HFFc6 (cell line): ENCODE measurements around the gene IL4I1. TPM values are rescaled to one million over a fixed set of nuclear protein-coding genes. Genes with fewer than 3 reads are reported as not detected.
A peak's percentile ranks its signal among the peaks of the same experiment; 100 is the strongest.

Source experiments
- DNase-seq: peaks from one replicate; pipeline ENCODE4 v3.0.0-alpha.2; 2018
- H3K27ac Mint-ChIP-seq: 2 replicates; pipeline ENCODE4 v1.8.0; 2020; ENCODE audit warnings: mild to moderate bottlenecking, mixed read lengths
- H3K27me3 Mint-ChIP-seq: 2 replicates; pipeline ENCODE4 v1.8.0; 2021; ENCODE audit warnings: mild to moderate bottlenecking, moderate library complexity, mixed read lengths; ENCODE audit not compliant: insufficient read depth
- H3K36me3 Mint-ChIP-seq: 2 replicates; pipeline ENCODE4 v1.8.0; 2021; ENCODE audit warnings: low read depth, mixed read lengths
- H3K4me1 Mint-ChIP-seq: 2 replicates; pipeline ENCODE4 v1.8.0; 2020; ENCODE audit warnings: low read depth, mixed read lengths
- H3K4me3 Mint-ChIP-seq: 2 replicates; pipeline ENCODE4 v1.8.0; 2020; ENCODE audit warnings: mild to moderate bottlenecking, moderate library complexity, mixed read lengths
- H3K9me3 Mint-ChIP-seq: 2 replicates; pipeline ENCODE4 v1.8.0; 2020; ENCODE audit warnings: mild to moderate bottlenecking, mixed read lengths
- total RNA-seq, 6 experiments: library from RNA; stranded (reverse); fragmentation: NEBNext Ultra II Directional; extraction: Animal tissue kit (Norgen Biotek cat#: 25700); gene quantifications; 2 replicates in 1 of 6; 3 replicates in 5 of 6; pipeline ENCODE4 v1.2.3, GENCODE V29; 2021
- TF ChIP-seq, protein P1 (sequence below): fragments of 200-600 bp; sonication (generic); IDR thresholded peaks from 2 replicates; pipeline ENCODE4 v1.5.0; 2021; ENCODE audit warnings: antibody characterized with exemption, mild to moderate bottlenecking

IL4I1 gene
- total RNA-seq, 6 experiments from 2014 or later: 0.24 to 0.48 (median 0.41) TPM; not detected in 1

DNA sequence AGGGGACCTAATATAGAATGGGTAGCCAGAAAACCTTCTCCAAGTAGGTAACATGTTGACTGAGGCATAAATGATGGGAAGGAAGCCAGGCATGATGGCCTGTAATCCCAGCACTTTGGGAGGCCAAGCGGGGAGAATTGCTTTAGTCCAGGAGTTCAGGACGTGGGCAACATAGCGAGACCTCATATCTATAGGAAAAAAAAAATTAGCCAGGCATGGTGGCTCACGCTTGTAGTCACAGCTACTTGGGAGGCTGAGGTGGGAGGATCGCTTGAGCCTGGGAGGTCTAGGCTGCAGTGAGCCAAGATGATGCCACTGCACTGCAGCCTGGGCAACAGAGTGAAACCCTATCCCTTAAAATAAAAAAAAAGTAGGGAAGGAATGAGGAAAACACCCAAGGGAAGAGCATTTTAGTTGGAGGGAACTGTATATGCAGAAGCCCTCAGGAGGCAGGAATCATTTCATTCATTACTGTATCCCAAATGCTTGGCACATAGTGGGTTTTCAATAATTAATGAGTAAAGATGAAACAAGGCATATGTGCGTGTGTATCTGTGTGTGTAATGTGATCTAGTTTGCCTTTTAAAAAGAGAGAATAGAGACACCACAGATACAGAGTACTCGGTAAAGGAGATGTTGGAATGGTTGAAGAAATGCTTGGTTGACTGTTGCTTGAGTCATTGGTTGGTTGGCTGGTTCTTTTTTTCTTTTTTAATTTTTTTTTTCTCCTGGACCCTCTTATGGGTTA, 34.8 kb upstream of the IL4I1 start:
- Mint-ChIP-seq H3K36me3 (peaks cover 52% of the 10 kb centered on the region), H3K27ac (no peak overlapping the region), H3K9me3 (peaks cover 8% of the 10 kb centered on the region; the same call in 1 of the 2 replicates), H3K27me3 (peaks cover 13% of the 10 kb centered on the region), H3K4me1 (peaks cover 18% of the 10 kb centered on the region), H3K4me3 (no peak overlapping the region)
- TF ChIP-seq, protein P1, sequence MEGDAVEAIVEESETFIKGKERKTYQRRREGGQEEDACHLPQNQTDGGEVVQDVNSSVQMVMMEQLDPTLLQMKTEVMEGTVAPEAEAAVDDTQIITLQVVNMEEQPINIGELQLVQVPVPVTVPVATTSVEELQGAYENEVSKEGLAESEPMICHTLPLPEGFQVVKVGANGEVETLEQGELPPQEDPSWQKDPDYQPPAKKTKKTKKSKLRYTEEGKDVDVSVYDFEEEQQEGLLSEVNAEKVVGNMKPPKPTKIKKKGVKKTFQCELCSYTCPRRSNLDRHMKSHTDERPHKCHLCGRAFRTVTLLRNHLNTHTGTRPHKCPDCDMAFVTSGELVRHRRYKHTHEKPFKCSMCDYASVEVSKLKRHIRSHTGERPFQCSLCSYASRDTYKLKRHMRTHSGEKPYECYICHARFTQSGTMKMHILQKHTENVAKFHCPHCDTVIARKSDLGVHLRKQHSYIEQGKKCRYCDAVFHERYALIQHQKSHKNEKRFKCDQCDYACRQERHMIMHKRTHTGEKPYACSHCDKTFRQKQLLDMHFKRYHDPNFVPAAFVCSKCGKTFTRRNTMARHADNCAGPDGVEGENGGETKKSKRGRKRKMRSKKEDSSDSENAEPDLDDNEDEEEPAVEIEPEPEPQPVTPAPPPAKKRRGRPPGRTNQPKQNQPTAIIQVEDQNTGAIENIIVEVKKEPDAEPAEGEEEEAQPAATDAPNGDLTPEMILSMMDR: no peak
- no peak for DNase-seq

DNA sequence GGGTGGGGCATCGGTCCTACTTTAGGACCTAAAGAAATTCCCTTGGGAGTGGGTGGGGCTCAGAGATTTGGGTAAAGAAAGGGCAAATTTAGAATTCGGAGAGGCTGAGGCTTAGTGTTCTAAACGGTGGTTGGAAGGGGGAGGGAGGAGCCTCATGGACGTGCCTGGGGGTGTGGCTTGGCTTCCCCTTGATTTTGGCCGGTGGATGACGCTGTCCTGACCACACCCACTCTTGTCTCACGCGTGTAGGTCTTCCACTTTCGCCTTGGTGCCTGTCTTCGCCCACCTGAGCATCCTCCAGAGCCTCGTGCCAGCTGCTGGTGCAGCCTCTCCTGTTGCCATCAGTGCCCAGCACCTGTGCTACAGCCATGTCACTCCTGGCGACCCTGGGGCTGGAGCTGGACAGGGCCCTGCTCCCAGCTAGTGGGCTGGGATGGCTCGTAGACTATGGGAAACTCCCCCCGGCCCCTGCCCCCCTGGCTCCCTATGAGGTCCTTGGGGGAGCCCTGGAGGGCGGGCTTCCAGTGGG, 33.9 kb upstream of the IL4I1 start:
- Mint-ChIP-seq H3K4me1 (peaks cover 19% of the 10 kb centered on the region), H3K27ac (peak overlapping the region; percentile 94; the same call in 1 of the 2 replicates), H3K36me3 (peaks cover 54% of the 10 kb centered on the region), H3K4me3 (peak overlapping the region; percentile 95), H3K27me3 (peaks cover 13% of the 10 kb centered on the region), H3K9me3 (peaks cover 8% of the 10 kb centered on the region; the same call in 1 of the 2 replicates)
- TF ChIP-seq, protein P1: no peak
- DNase-seq: no peak

DNA sequence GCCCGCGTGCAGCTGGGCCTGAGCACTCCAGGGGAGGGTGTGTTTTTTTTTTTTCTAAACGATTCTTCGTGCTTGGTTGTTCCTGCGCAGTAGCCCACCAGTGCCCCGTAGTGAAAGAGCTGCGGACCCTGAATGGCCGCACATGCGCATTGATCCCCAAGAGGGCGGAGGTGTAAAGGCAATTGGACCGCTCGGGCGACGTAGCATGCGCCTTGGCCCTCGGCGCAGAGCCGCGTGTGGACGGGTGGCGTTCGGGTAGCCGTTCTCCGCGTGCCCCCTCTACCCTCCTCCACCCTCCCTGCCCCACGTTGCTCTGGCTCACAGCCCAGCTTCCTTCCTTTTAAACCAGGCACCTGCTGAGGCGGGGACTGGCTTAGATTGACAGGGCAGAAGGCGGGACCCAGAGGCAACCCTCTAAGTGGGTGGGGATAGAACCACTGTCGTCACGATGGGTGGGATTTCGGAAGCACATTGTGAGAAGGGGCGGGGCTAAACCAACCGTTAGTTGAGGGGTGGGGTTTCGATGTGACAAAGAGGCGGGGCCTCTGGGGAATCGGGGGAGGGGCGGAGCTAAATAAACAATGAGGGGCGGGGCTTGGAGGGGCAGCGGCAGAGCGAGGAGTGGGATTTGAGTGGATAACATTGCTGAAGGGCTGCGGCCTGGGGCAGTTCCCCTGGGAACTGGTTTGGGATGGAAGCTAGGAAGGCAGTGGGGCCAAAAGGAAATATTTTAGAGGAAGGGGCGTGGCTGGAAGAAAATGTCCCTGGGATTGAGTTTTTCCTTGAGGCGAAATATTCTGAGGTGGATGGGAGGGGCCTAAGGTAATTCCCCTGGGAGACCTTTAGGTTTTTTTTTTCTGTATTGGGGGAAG, 33.2 kb upstream of the IL4I1 start:
- H3K9me3 Mint-ChIP-seq: peaks cover 8% of the 10 kb centered on the region; the same call in 1 of the 2 replicates
- H3K4me1 Mint-ChIP-seq: peaks cover 23% of the 10 kb centered on the region
- H3K27me3 Mint-ChIP-seq: peaks cover 13% of the 10 kb centered on the region
- H3K27ac Mint-ChIP-seq: peak overlapping the region; percentile 94
- TF ChIP-seq, protein P1: peak; percentile 26; the same call in 1 of the 2 replicates
- H3K4me3 Mint-ChIP-seq: peak overlapping the region; percentile 95
- peaks cover 59% of the 10 kb centered on the region for H3K36me3 Mint-ChIP-seq
- peak; percentile 95 for DNase-seq

DNA sequence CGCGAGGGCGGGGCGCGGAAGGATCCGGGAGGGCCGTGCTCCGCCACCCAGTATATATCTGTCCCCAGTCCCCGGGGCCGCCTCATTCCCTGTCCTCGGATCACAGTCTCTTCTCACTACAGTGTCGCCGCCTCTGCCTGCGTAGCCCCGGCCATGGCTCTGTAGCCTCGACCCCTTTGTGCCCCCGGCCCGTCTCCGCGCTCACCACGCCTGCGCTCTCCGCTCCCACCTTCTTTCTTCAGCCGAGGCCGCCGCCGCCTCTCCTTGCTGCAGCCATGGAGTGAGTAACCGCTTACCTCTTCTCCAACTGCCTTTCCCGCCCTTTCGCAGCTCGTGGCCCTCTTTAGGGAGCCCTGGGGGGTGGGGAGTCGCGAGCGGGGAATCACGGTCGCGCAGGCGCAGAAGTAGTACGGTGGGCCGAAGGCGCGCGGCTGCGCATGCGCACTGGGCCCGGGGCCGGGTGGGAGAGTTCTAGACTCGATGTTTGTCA, 32.5 kb upstream of the IL4I1 start, which contains the start of the genes ATF5 and NUP62:
Gene ATF5 (plus strand): TSS at position 85 of the 490 bp plus-strand sequence. CDS start 1,646 bp downstream, outside the sequence.
Gene NUP62 (minus strand): TSS at position 384 of the 490 bp plus-strand sequence. CDS start 19,697 bp downstream, outside the sequence.
- Mint-ChIP-seq H3K4me3 (peak within 1 kb of the TSS; percentile 95), H3K9me3 (peaks cover 8% of the 10 kb centered on the region; the same call in 1 of the 2 replicates), H3K36me3 (peaks cover 59% of the 10 kb centered on the region), H3K27me3 (peaks cover 13% of the 10 kb centered on the region), H3K27ac (peak within 1 kb of the TSS; percentile 94), H3K4me1 (peaks cover 23% of the 10 kb centered on the region)
- peak; percentile 66 for DNase-seq
- TF ChIP-seq, protein P1: no peak
